Measurements from ENCODE around the gene CTDP1. TPM values are rescaled to one million over a fixed set of nuclear protein-coding genes. Genes with fewer than 3 reads are reported as not detected.

The CTDP1 gene
- total RNA-seq, 1 experiment from 2014 or later = 33.7 TPM

- H3K23ac ChIP-seq (ENCODE audit: insufficient read length, low read depth, low read length) = no peak overlapping the region
- peaks cover 5 to 9% (median 6%) of the 10 kb centered on the region in 3 experiments; a peak in 6 of 7 replicates for H3K36me3 Mint-ChIP-seq (ENCODE audit: insufficient read depth in 1 of 3, low read depth in 3 of 3)
- no peak overlapping the region for H4K5ac ChIP-seq (ENCODE audit: insufficient read length, low read depth, low read length)
- H2BK12ac ChIP-seq (ENCODE audit: insufficient read length, low read depth, low read length) = no peak overlapping the region
- H3K4me3 Mint-ChIP-seq = peak overlapping the region; percentile 78 to 89
- no peak for DNase-seq
- peaks cover 52% of the 10 kb centered on the region; the same call in 1 of the 2 replicates for H3K79me2 ChIP-seq (ENCODE audit: insufficient read depth, low read length)
- H3K4me1 ChIP-seq (ENCODE audit: insufficient read depth, low read length) = peaks cover 4% of the 10 kb centered on the region; the same call in 1 of the 2 replicates
- H3K27ac ChIP-seq (ENCODE audit: insufficient read length, low read depth, low read length) = no peak overlapping the region
- no peaks in the 10 kb centered on the region for H3K27me3 Mint-ChIP-seq (ENCODE audit: low read depth)
- no peak overlapping the region for H3K4ac ChIP-seq (ENCODE audit: low read depth, low read length)
- H4K20me1 ChIP-seq (ENCODE audit: control insufficient read depth, insufficient read depth, insufficient read length) = no peaks in the 10 kb centered on the region
- no peaks in the 10 kb centered on the region for H3K9me3 ChIP-seq (ENCODE audit: control insufficient read depth, low read depth, low read length)
- no peaks in the 10 kb centered on the region for H3K27me3 ChIP-seq (ENCODE audit: insufficient read depth, low read length)
- no peak overlapping the region for H2BK120ac ChIP-seq (ENCODE audit: low read depth, low read length, poor library complexity, severe bottlenecking)
- no peak overlapping the region for H2AK5ac ChIP-seq (ENCODE audit: insufficient read length, low read length)
- peaks cover 6% of the 10 kb centered on the region for H3K79me1 ChIP-seq (ENCODE audit: insufficient read depth, low read depth, low read length, poor library complexity, severe bottlenecking)
- no peak overlapping the region for H3K56ac ChIP-seq (ENCODE audit: insufficient read length, low read depth, low read length)
- H3K9me3 Mint-ChIP-seq = no peaks in the 10 kb centered on the region
- H2BK15ac ChIP-seq (ENCODE audit: low read depth, low read length) = no peak overlapping the region
- H3K18ac ChIP-seq (ENCODE audit: insufficient read length, low read depth, low read length) = no peak overlapping the region
- no peak overlapping the region for H4K91ac ChIP-seq (ENCODE audit: insufficient read length, low read depth, low read length)
- no peak overlapping the region for H2AFZ ChIP-seq (ENCODE audit: low read length)
- H2BK5ac ChIP-seq (ENCODE audit: insufficient read length, low read length) = no peak overlapping the region
- no CpG with 5 or more reads among the region's 21 CpGs for WGBS (ENCODE audit: extremely low coverage, insufficient read length, low lambda C conversion rate)
- H3K4me2 ChIP-seq (ENCODE audit: insufficient read depth, insufficient read length, low read length) = no peak overlapping the region
- no peak overlapping the region for H2BK20ac ChIP-seq (ENCODE audit: low read depth, low read length, poor library complexity, severe bottlenecking)
- peak overlapping the region in 2 of 3 experiments; percentile 65 to 90; a peak in 2 of 7 replicates for H3K27ac Mint-ChIP-seq
- peaks cover 23 to 30% of the 10 kb centered on the region in 2 experiments for H3K4me1 Mint-ChIP-seq
- H3T11ph ChIP-seq (ENCODE audit: low read length) = no peak overlapping the region
- no peak overlapping the region for H4K8ac ChIP-seq (replicated peaks; ENCODE audit: insufficient read length, low read depth, low read length)
- TF ChIP-seq, protein P1, sequence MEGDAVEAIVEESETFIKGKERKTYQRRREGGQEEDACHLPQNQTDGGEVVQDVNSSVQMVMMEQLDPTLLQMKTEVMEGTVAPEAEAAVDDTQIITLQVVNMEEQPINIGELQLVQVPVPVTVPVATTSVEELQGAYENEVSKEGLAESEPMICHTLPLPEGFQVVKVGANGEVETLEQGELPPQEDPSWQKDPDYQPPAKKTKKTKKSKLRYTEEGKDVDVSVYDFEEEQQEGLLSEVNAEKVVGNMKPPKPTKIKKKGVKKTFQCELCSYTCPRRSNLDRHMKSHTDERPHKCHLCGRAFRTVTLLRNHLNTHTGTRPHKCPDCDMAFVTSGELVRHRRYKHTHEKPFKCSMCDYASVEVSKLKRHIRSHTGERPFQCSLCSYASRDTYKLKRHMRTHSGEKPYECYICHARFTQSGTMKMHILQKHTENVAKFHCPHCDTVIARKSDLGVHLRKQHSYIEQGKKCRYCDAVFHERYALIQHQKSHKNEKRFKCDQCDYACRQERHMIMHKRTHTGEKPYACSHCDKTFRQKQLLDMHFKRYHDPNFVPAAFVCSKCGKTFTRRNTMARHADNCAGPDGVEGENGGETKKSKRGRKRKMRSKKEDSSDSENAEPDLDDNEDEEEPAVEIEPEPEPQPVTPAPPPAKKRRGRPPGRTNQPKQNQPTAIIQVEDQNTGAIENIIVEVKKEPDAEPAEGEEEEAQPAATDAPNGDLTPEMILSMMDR (conservative IDR thresholded peaks at IDR 0.05) = no peak
- H3K14ac ChIP-seq (ENCODE audit: insufficient read depth, low read length) = no peak overlapping the region
- H3K9ac ChIP-seq (ENCODE audit: extremely low read depth, insufficient read length, low read length) = no peak overlapping the region
- H3K23me2 ChIP-seq (ENCODE audit: insufficient read length, low read depth, low read length, poor library complexity, severe bottlenecking) = peaks cover 5% of the 10 kb centered on the region
Measured at GRCh38 chr18:79681484-79682387, 2.1 kb downstream of the CTDP1 start.

All from H9 (cell line).